Glutamatergic neuron (in vitro differentiated cells): ENCODE data around the gene SLC45A3. TPM values are rescaled to one million over a fixed set of nuclear protein-coding genes. Genes with fewer than 3 reads are reported as not detected.

ENCODE experiments used
- DNase-seq: peaks from one replicate; pipeline ENCODE4 v3.0.0; 2022
- H3K27ac Mint-ChIP-seq: one replicate; pipeline ENCODE4 v1.8.0; 2020; ENCODE audit warnings: mild to moderate bottlenecking, mixed read lengths, inconsistent platforms; ENCODE audit not compliant: unreplicated experiment
- H3K27me3 Mint-ChIP-seq: one replicate; pipeline ENCODE4 v1.8.0; 2020; ENCODE audit warnings: mild to moderate bottlenecking, moderate library complexity, mixed read lengths, inconsistent platforms; ENCODE audit not compliant: unreplicated experiment
- H3K36me3 Mint-ChIP-seq: one replicate; pipeline ENCODE4 v1.8.0; 2020; ENCODE audit warnings: mild to moderate bottlenecking, mixed read lengths, inconsistent platforms; ENCODE audit not compliant: unreplicated experiment
- H3K4me1 Mint-ChIP-seq: one replicate; pipeline ENCODE4 v1.8.0; 2020; ENCODE audit warnings: mild to moderate bottlenecking, low read depth, mixed read lengths, inconsistent platforms; ENCODE audit not compliant: unreplicated experiment
- H3K4me3 Mint-ChIP-seq: one replicate; pipeline ENCODE4 v1.8.0; 2020; ENCODE audit warnings: mild to moderate bottlenecking, mixed read lengths, inconsistent platforms; ENCODE audit not compliant: unreplicated experiment
- H3K9me3 Mint-ChIP-seq: one replicate; pipeline ENCODE4 v1.8.0; 2020; ENCODE audit warnings: mild to moderate bottlenecking, moderate library complexity, mixed read lengths, inconsistent platforms; ENCODE audit not compliant: unreplicated experiment
- total RNA-seq: library from RNA; stranded (reverse); fragmentation: NEBNext Ultra II Directional; extraction: Animal tissue kit (Norgen Biotek cat#: 25700); gene quantifications from one replicate; pipeline ENCODE4 v1.2.1, GENCODE V29; 2021; ENCODE audit not compliant: unreplicated experiment
- TF ChIP-seq, protein P1 (sequence below): fragments of 200-600 bp; sonication (generic); IDR thresholded peaks from one replicate; pipeline ENCODE4 v1.5.0; 2021; ENCODE audit not compliant: partially characterized antibody, unreplicated experiment

SLC45A3 gene
- total RNA-seq, 1 donor from 2014 or later: 3.7 TPM

DNA sequence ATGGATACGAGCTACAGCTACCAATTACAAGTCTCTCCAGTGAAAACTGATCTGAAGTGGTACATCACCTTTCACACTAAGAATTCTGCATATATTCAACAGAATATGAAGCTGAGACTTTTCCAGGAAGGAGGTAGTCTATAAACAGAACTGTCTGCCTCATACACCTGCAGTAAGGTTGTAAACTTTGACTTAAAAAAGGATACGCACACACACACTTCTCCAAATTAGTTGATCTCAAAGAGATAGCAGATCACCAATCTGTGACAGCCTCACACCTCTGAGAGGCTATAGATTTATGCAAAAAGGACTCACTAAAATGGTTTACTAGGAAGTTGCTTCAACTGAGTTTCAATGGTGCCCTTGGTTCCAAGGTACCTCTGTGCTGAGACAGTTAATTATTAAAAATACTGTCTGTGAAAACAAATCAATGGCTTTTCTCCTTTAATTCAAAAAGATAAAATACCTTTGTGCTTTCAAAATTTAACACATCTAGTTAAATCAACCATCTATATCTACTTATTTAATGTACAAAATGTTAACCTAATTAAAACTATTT is 66.4 kb downstream of the SLC45A3 start:
- no peak overlapping the region for H3K4me3 Mint-ChIP-seq
- no peaks in the 10 kb centered on the region for H3K36me3 Mint-ChIP-seq
- H3K27me3 Mint-ChIP-seq: no peaks in the 10 kb centered on the region
- TF ChIP-seq, protein P1, sequence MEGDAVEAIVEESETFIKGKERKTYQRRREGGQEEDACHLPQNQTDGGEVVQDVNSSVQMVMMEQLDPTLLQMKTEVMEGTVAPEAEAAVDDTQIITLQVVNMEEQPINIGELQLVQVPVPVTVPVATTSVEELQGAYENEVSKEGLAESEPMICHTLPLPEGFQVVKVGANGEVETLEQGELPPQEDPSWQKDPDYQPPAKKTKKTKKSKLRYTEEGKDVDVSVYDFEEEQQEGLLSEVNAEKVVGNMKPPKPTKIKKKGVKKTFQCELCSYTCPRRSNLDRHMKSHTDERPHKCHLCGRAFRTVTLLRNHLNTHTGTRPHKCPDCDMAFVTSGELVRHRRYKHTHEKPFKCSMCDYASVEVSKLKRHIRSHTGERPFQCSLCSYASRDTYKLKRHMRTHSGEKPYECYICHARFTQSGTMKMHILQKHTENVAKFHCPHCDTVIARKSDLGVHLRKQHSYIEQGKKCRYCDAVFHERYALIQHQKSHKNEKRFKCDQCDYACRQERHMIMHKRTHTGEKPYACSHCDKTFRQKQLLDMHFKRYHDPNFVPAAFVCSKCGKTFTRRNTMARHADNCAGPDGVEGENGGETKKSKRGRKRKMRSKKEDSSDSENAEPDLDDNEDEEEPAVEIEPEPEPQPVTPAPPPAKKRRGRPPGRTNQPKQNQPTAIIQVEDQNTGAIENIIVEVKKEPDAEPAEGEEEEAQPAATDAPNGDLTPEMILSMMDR: no peak
- H3K27ac Mint-ChIP-seq: no peak overlapping the region
- H3K4me1 Mint-ChIP-seq: no peaks in the 10 kb centered on the region
- no peaks in the 10 kb centered on the region for H3K9me3 Mint-ChIP-seq
- no peak for DNase-seq

DNA sequence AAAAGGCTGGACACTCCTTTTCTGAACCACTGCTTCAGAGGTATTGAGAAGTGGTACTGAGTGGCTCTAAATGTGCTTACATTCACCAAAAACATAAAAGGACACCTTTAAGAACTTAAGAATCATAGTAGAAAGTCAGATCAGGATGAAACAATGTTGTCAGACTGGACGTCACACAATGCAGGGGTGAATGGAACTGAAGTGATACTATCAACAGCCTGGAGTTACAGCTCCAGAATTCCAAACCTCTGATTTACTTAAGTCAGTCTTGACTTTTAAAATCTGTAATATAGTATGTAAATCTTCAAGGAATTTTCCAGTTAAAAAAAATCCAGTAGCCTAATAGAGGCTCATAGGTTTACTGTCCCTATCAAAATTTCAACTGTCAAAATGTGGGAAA is 67.8 kb downstream of the SLC45A3 start:
- H3K27me3 Mint-ChIP-seq: no peaks in the 10 kb centered on the region
- no peak overlapping the region for H3K27ac Mint-ChIP-seq
- TF ChIP-seq, protein P1: no peak
- no peaks in the 10 kb centered on the region for H3K9me3 Mint-ChIP-seq
- H3K4me3 Mint-ChIP-seq: no peak overlapping the region
- no peak for DNase-seq
- no peaks in the 10 kb centered on the region for H3K36me3 Mint-ChIP-seq
- no peaks in the 10 kb centered on the region for H3K4me1 Mint-ChIP-seq

DNA sequence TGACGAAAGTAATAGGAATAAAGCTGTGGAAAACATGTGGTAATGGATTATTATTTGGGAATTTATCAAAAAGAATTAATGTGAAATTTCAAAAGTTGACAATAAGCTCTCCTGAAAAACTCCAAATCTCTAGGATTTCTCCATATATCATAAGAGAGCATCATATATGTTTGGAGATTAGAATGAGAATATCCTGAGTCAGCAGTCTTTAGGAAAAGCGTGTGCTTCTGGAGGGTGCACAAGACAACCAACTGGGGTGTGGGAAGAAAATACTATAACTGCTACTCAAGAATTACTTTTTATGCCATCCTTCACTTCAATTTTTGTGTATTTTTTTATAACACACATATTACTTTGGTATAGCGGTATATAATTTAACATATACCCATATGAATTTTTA is 68.2 kb downstream of the SLC45A3 start:
- H3K4me3 Mint-ChIP-seq: no peak overlapping the region
- H3K9me3 Mint-ChIP-seq: no peaks in the 10 kb centered on the region
- H3K4me1 Mint-ChIP-seq: no peaks in the 10 kb centered on the region

DNA sequence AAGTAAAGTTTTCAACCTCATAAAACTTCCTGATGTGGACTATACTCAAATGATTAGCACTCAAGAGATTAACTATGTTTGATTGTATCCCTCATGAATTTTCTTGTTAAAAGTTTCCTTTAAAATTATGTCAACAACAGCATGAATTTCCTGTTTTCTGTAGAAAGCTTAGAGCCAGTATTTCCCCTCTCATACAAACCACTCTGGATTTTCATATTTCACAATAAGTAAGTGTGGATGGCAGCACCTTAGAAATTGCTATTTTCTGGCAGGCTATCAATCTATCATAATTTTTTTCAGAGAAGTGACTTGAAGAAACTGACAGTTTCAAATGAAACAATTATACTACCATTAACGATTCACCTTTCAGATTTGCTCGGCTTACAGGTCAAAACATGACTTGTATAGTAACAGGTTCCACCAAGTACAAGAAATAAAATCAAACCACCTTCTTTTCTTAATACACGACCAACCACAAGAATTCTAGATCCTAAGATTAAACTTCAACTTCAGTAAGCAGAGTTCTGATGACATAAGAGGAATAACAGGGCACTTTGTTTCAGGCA is 69.3 kb downstream of the SLC45A3 start:
- H3K27me3 Mint-ChIP-seq: no peaks in the 10 kb centered on the region
- no peaks in the 10 kb centered on the region for H3K9me3 Mint-ChIP-seq
- TF ChIP-seq, protein P1: no peak
- no peak overlapping the region for H3K27ac Mint-ChIP-seq
- DNase-seq: no peak
- H3K36me3 Mint-ChIP-seq: no peaks in the 10 kb centered on the region
- no peaks in the 10 kb centered on the region for H3K4me1 Mint-ChIP-seq
- H3K4me3 Mint-ChIP-seq: no peak overlapping the region

More for the DNA sequence above, 68.2 kb downstream of the SLC45A3 start:
- TF ChIP-seq, protein P1: no peak
- no peak for DNase-seq
- Mint-ChIP-seq H3K36me3 (no peaks in the 10 kb centered on the region), H3K27ac (no peak overlapping the region), H3K27me3 (no peaks in the 10 kb centered on the region)

DNA sequence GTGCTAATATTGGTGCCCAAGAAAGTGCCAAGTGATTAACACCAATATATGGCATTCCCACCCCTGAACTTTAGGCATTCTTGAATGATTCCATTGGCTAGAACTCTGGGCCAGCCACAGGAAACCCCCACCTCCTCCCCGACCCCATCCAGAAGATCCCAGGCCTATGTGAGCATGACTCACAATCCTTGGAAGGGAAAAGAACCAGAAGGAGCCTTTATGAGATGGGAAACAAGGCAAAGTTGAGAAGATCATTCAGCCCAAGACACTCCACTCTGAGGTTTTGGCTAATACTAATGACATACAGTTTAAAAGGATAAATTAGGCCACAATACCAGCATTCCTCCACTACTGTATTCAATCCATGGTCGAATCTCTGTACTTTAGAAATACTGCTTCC is 70.3 kb downstream of the SLC45A3 start:
- Mint-ChIP-seq H3K9me3 (no peaks in the 10 kb centered on the region), H3K4me3 (no peak overlapping the region), H3K36me3 (no peaks in the 10 kb centered on the region), H3K27ac (no peak overlapping the region), H3K4me1 (no peaks in the 10 kb centered on the region), H3K27me3 (no peaks in the 10 kb centered on the region)
- TF ChIP-seq, protein P1: no peak
- no peak for DNase-seq

Other genes with a start within 250 kb of the SLC45A3 start
- 1.1 TPM for gene BLACAT1, start 224.5 kb downstream of the SLC45A3 start, total RNA-seq
- gene CDK18, start 175.8 kb downstream of the SLC45A3 start, total RNA-seq: 1.7 TPM
- gene ELK4, start 48.5 kb downstream of the SLC45A3 start, total RNA-seq: 20.0 TPM
- gene NUCKS1, start 69.7 kb upstream of the SLC45A3 start, total RNA-seq: 124 TPM
- gene RAB29, start 95.0 kb upstream of the SLC45A3 start, total RNA-seq: 1.7 TPM
- gene SLC41A1, start 132.7 kb upstream of the SLC45A3 start, total RNA-seq: 6.2 TPM
- not detected for gene PM20D1, start 169.6 kb upstream of the SLC45A3 start, total RNA-seq